Astrocyte (in vitro differentiated cells and primary cell): ENCODE results near the gene TIAM2. TPM values are rescaled to one million over a fixed set of nuclear protein-coding genes. Genes with fewer than 3 reads are reported as not detected.

Experiments used
- DNase-seq: peaks from one replicate; pipeline ENCODE4 v3.0.0-alpha.2; 2010; ENCODE audit warnings: low read depth
- FAIRE-seq: peaks from 2 replicates; lab custom pipeline; 2011; peaks lifted over from hg19 to GRCh38; lab: Jason Lieb, UNC
- H2AFZ ChIP-seq: 2 replicates; pipeline ENCODE4 v1.6.0; 2012; ENCODE audit warnings: low read depth, low read length, inconsistent platforms
- H3K27ac ChIP-seq: 2 replicates; pipeline ENCODE4 v1.5.1; 2011; ENCODE audit warnings: low read depth, low read length, inconsistent platforms
- H3K27me3 ChIP-seq: 2 replicates; pipeline ENCODE4 v1.6.0; 2011; ENCODE audit warnings: low read length, inconsistent platforms; ENCODE audit not compliant: insufficient read depth
- H3K36me3 ChIP-seq: 2 replicates; pipeline ENCODE4 v1.5.1; 2011; ENCODE audit warnings: low read length, inconsistent platforms; ENCODE audit not compliant: insufficient read depth
- H3K4me1 ChIP-seq: 2 replicates; pipeline ENCODE4 v1.5.1; 2011; ENCODE audit warnings: low read length, inconsistent platforms; ENCODE audit not compliant: insufficient read depth
- H3K4me2 ChIP-seq: 2 replicates; pipeline ENCODE4 v1.6.0; 2012; ENCODE audit warnings: low read length, inconsistent platforms
- H3K4me3 ChIP-seq: 2 replicates; pipeline ENCODE4 v1.5.1; 2011; ENCODE audit warnings: low read depth, mild to moderate bottlenecking, low read length, inconsistent platforms; ENCODE audit not compliant: insufficient read depth
- H3K79me2 ChIP-seq: 2 replicates; pipeline ENCODE4 v1.6.0; 2012; ENCODE audit warnings: mild to moderate bottlenecking, low read length, inconsistent platforms; ENCODE audit not compliant: insufficient read depth
- H3K9ac ChIP-seq: 2 replicates; pipeline ENCODE4 v1.6.0; 2012; ENCODE audit warnings: mild to moderate bottlenecking, low read length, inconsistent platforms
- H3K9me3 ChIP-seq: 2 replicates; pipeline ENCODE4 v1.5.1; 2012; ENCODE audit warnings: low read depth, mild to moderate bottlenecking, low read length, inconsistent platforms; ENCODE audit not compliant: insufficient read depth
- H4K20me1 ChIP-seq: 2 replicates; pipeline ENCODE4 v1.6.0; 2012; ENCODE audit warnings: low read length, inconsistent platforms; ENCODE audit not compliant: insufficient read depth
- H3K27ac Mint-ChIP-seq: one replicate; pipeline ENCODE4 v1.8.0; 2021; ENCODE audit warnings: mild to moderate bottlenecking, mixed read lengths; ENCODE audit not compliant: unreplicated experiment
- H3K27me3 Mint-ChIP-seq: one replicate; pipeline ENCODE4 v1.8.0; 2021; ENCODE audit warnings: low read depth, mixed read lengths; ENCODE audit not compliant: unreplicated experiment
- H3K36me3 Mint-ChIP-seq: one replicate; pipeline ENCODE4 v1.8.0; 2021; ENCODE audit warnings: low read depth, mixed read lengths; ENCODE audit not compliant: unreplicated experiment
- H3K4me1 Mint-ChIP-seq: one replicate; pipeline ENCODE4 v1.8.0; 2021; ENCODE audit warnings: low read depth, mixed read lengths; ENCODE audit not compliant: unreplicated experiment
- H3K4me3 Mint-ChIP-seq: one replicate; pipeline ENCODE4 v1.8.0; 2021; ENCODE audit warnings: mild to moderate bottlenecking, moderate library complexity, mixed read lengths; ENCODE audit not compliant: unreplicated experiment
- H3K9me3 Mint-ChIP-seq: one replicate; pipeline ENCODE4 v1.8.0; 2021; ENCODE audit warnings: mild to moderate bottlenecking, mixed read lengths; ENCODE audit not compliant: unreplicated experiment
- EZH2 ChIP-seq: IDR thresholded peaks from 2 replicates; pipeline ENCODE4 v1.6.1; 2012; ENCODE audit warnings: mild to moderate bottlenecking, low read length, inconsistent platforms; ENCODE audit not compliant: insufficient read depth
- total RNA-seq: library from RNA; stranded (reverse); gene quantifications from 2 replicates; pipeline ENCODE4 v1.2.1, GENCODE V29; 2021
- TF ChIP-seq, protein P1 (sequence below): IDR thresholded peaks from 2 replicates; pipeline ENCODE4 v1.5.1; 2011; ENCODE audit warnings: low read depth, mild to moderate bottlenecking, inconsistent platforms, low read length, moderate library complexity; ENCODE audit not compliant: insufficient read depth

TIAM2 gene
- total RNA-seq, 1 donor from 2014 or later, result 23.6 TPM

DNA sequence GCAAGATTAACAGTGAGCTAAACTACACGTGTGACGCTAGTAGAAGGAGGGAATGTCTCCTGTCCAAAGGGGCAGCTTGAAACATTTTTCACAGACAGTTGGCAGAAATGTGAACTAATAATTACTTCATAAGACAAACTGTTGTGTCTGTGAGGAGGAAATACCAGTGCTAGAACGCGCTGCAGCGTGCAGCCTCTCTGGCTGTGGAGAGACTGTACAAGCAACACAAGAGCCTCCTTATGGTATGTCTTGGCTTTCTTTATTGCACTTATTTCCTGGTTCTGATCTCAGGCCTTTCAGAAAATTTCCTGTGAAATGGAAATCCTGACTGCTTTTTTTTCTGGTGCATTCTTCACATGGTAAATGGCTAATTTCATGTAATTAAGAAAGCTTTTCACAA is 25.3 kb upstream of the TIAM2 start:
- H4K20me1 ChIP-seq, result no peaks in the 10 kb centered on the region
- H3K9ac ChIP-seq, result no peak overlapping the region
- no peaks in the 10 kb centered on the region for H3K9me3 ChIP-seq
- TF ChIP-seq, protein P1, sequence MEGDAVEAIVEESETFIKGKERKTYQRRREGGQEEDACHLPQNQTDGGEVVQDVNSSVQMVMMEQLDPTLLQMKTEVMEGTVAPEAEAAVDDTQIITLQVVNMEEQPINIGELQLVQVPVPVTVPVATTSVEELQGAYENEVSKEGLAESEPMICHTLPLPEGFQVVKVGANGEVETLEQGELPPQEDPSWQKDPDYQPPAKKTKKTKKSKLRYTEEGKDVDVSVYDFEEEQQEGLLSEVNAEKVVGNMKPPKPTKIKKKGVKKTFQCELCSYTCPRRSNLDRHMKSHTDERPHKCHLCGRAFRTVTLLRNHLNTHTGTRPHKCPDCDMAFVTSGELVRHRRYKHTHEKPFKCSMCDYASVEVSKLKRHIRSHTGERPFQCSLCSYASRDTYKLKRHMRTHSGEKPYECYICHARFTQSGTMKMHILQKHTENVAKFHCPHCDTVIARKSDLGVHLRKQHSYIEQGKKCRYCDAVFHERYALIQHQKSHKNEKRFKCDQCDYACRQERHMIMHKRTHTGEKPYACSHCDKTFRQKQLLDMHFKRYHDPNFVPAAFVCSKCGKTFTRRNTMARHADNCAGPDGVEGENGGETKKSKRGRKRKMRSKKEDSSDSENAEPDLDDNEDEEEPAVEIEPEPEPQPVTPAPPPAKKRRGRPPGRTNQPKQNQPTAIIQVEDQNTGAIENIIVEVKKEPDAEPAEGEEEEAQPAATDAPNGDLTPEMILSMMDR, result no peak
- no peak for TF ChIP-seq EZH2
- H3K4me3 ChIP-seq, result no peak overlapping the region
- H2AFZ ChIP-seq, result no peak overlapping the region
- H3K36me3 ChIP-seq, result no peaks in the 10 kb centered on the region
- H3K4me2 ChIP-seq, result no peak overlapping the region
- Mint-ChIP-seq H3K27me3 (peaks cover 3% of the 10 kb centered on the region), H3K4me3 (no peak overlapping the region), H3K27ac (no peak overlapping the region), H3K9me3 (no peaks in the 10 kb centered on the region), H3K36me3 (no peaks in the 10 kb centered on the region), H3K4me1 (peaks cover 7% of the 10 kb centered on the region)
- no peak overlapping the region for H3K27ac ChIP-seq
- no peak for FAIRE-seq
- no peaks in the 10 kb centered on the region for H3K79me2 ChIP-seq
- no peaks in the 10 kb centered on the region for H3K27me3 ChIP-seq
- peak; percentile 16 for DNase-seq
- H3K4me1 ChIP-seq, result no peaks in the 10 kb centered on the region

DNA sequence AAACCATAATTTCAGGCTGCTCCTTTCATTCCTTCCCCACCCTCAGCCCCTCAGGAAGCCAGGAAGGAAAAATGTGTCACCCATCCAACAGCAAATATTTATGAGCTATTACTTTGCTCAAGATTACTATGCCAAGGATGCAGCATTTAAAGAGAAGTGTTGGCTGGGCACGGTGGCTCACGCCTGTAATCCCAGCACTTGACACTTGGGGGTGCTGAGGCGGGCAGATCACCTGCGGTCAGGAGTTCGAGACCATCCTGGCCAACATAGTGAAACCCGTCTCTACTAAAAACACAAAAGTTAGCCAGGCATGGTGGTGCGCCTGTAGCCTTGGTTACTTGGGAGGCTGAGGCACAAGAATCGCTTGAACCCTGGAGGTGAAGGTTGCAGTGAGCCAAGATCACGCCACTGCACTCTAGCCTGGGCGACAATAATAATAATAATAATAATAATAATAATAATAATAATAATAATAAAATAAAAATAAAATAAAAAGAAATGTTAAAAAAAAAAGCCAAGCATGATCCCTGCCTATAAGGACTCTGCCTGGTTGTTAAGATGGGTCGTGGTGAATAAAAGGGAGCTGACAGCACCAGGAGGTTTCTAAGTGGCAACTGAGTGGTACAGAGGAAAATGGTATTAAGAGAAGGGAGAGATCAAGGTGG is 20.5 kb upstream of the TIAM2 start:
- no peaks in the 10 kb centered on the region for H3K36me3 ChIP-seq
- H2AFZ ChIP-seq, result no peak overlapping the region
- H3K4me1 ChIP-seq, result no peaks in the 10 kb centered on the region
- Mint-ChIP-seq H3K36me3 (no peaks in the 10 kb centered on the region), H3K4me3 (peak overlapping the region; percentile 69), H3K27me3 (peaks cover 3% of the 10 kb centered on the region), H3K4me1 (peaks cover 6% of the 10 kb centered on the region), H3K9me3 (no peaks in the 10 kb centered on the region), H3K27ac (no peak overlapping the region)
- no peak overlapping the region for H3K27ac ChIP-seq
- no peak overlapping the region for H3K4me2 ChIP-seq
- no peak overlapping the region for H3K4me3 ChIP-seq
- no peaks in the 10 kb centered on the region for H3K27me3 ChIP-seq
- H3K9ac ChIP-seq, result no peak overlapping the region
- DNase-seq (no peak), FAIRE-seq (no peak)
- no peak for TF ChIP-seq EZH2
- TF ChIP-seq, protein P1, result no peak
- no peaks in the 10 kb centered on the region for H3K9me3 ChIP-seq
- no peaks in the 10 kb centered on the region for H3K79me2 ChIP-seq
- no peaks in the 10 kb centered on the region for H4K20me1 ChIP-seq

DNA sequence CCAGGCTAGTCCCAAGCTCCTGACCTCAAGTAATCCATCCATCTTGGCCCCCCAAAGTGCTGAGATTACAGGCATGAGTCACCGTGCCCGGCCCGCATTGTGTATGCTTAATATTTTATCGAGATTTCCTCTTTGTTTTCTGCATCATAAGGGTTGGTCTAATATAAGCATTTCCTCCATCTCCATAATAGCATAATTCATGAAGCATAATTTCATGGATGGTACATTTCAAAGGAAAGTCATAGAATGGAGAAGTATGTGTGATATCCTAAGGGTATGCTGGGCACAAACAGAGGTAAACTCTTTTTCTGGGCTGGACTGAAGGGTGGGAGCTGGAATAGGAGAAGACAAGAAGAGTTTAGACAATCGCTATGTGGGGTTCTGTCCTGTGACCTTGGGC is 17.5 kb upstream of the TIAM2 start:
- no peak overlapping the region for H3K4me3 ChIP-seq
- H3K36me3 ChIP-seq, result no peaks in the 10 kb centered on the region
- H3K4me1 ChIP-seq, result no peaks in the 10 kb centered on the region
- Mint-ChIP-seq H3K4me3 (no peak overlapping the region), H3K27me3 (no peaks in the 10 kb centered on the region), H3K4me1 (no peaks in the 10 kb centered on the region), H3K27ac (no peak overlapping the region), H3K36me3 (no peaks in the 10 kb centered on the region), H3K9me3 (no peaks in the 10 kb centered on the region)
- H3K9me3 ChIP-seq, result no peaks in the 10 kb centered on the region
- H3K79me2 ChIP-seq, result no peaks in the 10 kb centered on the region
- DNase-seq (no peak), FAIRE-seq (no peak)
- TF ChIP-seq, protein P1, result no peak
- no peak for TF ChIP-seq EZH2
- H2AFZ ChIP-seq, result no peak overlapping the region
- H3K4me2 ChIP-seq, result no peak overlapping the region
- H3K27me3 ChIP-seq, result no peaks in the 10 kb centered on the region
- no peaks in the 10 kb centered on the region for H4K20me1 ChIP-seq
- no peak overlapping the region for H3K9ac ChIP-seq
- no peak overlapping the region for H3K27ac ChIP-seq
